ENCODE data around the gene ETV4.

ETV4 gene

DNA sequence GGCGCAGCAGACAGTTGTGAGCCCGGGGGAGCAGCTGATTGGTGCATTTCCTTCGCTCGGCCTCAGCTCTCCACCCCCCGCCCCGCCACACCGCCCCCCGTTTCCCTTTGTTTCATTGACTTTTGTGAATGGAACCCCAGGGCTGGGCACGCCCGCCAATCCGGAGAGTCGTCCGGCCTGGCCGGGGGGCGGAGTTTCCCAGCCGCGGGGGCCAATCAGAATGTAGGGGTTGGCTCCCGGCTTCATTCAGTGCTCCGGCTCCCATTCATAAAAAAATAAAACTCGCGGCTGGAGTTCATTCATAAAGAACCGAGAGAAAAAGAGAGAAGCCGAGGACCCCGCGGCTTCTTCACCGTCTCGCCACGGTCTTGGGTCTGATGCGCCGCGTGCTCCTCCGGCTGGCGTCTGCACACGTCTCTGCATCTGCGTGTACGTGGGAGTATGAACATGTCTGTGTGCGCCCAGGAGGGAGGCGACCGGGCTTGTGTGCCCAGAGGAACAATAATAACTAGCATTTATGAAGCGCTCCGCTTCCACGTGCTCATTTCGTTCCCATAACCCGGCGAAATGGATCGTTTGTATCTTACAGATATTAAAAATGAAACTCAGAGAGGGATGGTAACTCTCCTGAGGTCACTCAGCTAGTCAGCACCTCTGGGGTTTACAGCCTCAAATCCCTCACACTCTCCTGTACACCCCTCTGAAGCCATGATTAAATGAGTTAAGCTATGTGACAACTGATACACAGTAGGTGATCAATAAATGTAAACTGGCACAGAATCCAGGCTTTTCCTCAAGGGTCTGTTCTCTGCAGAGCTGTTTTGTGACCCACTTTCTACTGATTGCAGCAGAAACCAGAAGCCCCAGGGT, at the start of gene ETV4:
ETV4 (minus strand) TSS at position 22 of the 870 bp plus-strand sequence. CDS start 723 bp downstream, outside the sequence.
- DNase-seq (ENCODE audit: low read depth): peak; percentile 75
- H3K4me3 ChIP-seq (ENCODE audit: low read depth, low read length): peak within 1 kb of the TSS; percentile 66

GRCh38 chr17:43595466-43595865, 49.3 kb upstream of the ETV4 start:
- DNase-seq (ENCODE audit: low read depth): no peak
- H3K4me3 ChIP-seq (ENCODE audit: low read depth, low read length): no peak overlapping the region

DNA sequence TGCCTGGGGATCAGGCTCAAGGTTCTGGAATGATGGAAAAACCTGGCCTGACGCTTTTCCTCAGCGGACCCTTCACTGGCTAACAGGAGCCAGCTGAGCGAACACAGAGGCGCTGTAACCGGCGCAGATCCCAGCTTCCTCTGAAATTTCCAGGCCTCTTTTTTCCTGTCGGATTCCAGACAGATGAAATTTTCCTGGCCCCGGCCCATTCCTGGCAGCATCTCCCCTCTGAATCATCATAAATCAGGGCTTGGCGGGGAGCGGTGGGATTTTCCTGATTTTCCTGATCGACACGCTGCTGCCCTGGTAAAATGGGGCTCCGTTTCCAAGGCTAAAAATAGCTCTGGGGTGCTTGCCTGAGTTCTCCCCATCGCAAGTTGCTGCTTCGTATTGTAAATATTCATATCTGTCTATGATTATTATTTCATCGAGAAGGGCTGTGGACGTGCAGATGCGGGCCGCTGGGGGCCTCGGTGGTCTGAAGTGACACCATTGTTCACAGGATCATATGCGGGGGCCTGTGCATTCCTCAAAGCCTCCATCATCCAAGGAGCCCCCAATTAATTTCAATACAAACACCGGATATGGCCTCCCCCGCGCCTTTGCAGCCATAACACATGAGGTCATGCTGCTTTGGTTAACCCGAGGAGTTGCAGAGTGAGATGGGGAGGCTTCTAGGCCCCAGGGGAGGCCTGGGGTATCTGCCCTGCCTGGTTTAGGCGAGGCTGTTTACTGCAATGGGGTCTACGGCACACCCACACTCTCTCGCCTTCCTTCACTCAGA, 45.8 kb upstream of the ETV4 start:
- H3K4me3 ChIP-seq (ENCODE audit: low read depth, low read length): no peak overlapping the region
- peak; percentile 81 for DNase-seq (ENCODE audit: low read depth)

DNA sequence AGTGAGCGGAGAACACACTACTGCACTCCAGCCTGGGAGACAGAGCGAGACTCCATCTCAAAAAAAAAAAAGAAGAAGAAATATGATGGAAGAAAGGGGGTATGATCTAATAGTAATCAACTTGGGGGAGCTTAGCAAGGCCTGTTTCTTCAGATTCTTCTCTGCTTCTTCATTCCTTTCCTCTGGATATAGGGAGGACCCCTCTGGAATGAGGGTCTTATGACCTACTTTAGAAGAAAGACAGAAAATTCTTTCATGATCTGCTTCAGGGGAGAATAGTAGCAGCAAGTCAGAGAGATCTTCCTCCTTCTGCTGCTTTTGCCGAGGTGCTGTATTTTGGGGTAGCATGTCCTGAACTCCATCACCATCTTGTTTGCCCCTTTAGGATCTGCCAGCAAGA, 44.9 kb upstream of the ETV4 start:
- no peak for DNase-seq (ENCODE audit: low read depth)
- H3K4me3 ChIP-seq (ENCODE audit: low read depth, low read length): no peak overlapping the region

DNA sequence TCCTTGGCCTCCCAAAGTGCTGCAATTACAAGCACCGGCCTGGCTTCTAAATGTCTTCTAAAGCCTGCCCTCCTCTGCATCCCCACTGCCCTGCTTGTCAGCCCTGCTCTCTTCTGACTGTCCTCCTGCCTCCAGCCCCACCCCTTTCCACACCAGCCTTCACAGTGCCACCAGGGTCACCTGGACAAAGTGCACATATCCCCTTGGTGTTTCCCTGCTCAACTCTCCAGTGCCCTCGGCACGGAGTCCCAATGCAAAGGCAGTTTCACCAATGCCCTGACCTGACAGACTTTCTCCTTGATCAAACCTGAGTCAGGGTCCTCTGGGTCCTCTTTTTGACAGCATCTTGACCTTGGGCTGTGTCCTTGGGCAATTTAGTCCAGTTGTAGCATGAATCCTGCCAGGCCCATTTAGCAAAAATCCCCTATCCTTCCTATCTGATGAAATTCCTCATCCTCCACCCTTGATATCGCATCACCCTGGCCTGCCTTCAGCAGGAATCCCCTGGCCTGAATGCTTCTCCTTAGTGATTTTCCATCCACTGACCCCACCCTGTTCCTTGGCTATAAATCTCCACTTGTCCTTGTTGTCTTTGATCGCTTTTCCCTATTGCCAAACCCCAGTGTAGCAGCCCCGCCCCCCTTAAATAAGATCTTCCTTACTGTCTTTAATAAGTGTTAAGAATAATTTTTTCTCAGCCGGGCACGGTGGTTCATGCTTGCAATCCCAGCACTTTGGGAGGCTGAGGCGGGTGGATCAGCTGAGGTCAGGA, 42.7 kb upstream of the ETV4 start:
- DNase-seq (ENCODE audit: low read depth): no peak
- no peak overlapping the region for H3K4me3 ChIP-seq (ENCODE audit: low read depth, low read length)

GRCh38 chr17:43588121-43588520, 42.0 kb upstream of the ETV4 start:
- no peak overlapping the region for H3K4me3 ChIP-seq (ENCODE audit: low read depth, low read length)
- DNase-seq (ENCODE audit: low read depth): no peak

GRCh38 chr17:43587647-43588046, 41.5 kb upstream of the ETV4 start:
- no peak for DNase-seq (ENCODE audit: low read depth)
- H3K4me3 ChIP-seq (ENCODE audit: low read depth, low read length): no peak overlapping the region

- no peak for DNase-seq (ENCODE audit: low read depth)
- no peak overlapping the region for H3K4me3 ChIP-seq (ENCODE audit: low read depth, low read length)
These were observed 38.5 kb upstream of the ETV4 start for GRCh38 chr17:43584666-43585102.

DNA sequence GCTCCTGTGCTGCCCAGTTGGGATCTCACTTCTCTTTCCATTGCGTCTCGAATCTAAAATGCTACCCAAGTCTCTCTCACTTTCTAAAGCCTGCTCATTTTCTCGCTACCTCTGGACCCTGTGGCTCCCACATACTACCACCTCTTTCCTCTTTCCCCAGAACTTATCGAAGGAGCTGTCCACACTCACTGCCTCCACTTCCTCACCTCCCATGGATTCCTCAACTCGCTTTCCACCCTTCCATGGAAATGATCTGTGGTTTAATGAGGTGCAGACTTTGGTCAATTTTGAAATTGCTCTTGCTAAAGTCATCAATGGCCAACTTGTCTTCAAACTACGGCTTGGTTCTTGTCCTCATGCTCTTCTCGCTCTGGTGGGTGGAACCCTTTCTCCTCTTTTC, 37.2 kb upstream of the ETV4 start:
- H3K4me3 ChIP-seq (ENCODE audit: low read depth, low read length): no peak overlapping the region
- no peak for DNase-seq (ENCODE audit: low read depth)

DNA sequence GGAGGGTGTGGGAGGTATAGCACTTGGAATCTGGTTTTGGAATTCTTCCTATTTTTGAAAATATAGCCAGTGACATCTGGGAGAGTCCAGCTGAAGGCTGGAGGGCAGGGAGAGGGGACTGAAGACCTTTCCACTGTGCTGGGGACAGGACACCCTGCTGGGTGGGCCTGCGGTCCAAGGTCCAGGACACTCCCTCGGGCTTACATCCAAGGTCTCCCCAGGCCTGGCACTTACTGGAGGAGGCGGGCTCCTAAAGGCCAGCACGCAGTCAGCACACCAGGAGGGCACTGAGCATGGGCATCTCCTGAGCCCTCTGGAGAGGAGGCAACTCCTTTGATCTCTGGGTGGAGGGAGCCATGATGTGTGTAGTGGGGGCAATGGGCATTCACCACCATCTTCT, 35.5 kb upstream of the ETV4 start:
- DNase-seq (ENCODE audit: low read depth): no peak
- no peak overlapping the region for H3K4me3 ChIP-seq (ENCODE audit: low read depth, low read length)

DNA sequence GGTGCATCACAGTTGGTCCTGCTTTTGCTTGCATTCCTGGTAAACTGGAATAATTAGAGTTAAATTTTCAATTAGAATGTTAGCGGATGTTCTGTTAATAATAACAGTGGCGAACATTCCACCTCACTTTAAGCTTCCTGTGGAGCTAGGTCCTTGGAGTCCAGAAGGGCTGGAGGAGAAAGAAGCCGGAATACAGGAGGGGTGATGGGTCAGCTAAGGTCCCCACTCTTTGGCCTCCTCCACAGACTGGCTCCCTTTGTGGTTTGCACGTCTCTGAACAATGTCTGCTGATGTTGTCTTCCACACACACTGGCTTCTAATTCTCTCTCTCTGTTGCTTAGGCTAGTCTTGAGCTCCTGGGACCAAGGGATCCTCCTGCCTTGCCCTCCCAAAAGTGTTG, 35.0 kb upstream of the ETV4 start:
- H3K4me3 ChIP-seq (ENCODE audit: low read depth, low read length): no peak overlapping the region
- DNase-seq (ENCODE audit: low read depth): no peak

DNA sequence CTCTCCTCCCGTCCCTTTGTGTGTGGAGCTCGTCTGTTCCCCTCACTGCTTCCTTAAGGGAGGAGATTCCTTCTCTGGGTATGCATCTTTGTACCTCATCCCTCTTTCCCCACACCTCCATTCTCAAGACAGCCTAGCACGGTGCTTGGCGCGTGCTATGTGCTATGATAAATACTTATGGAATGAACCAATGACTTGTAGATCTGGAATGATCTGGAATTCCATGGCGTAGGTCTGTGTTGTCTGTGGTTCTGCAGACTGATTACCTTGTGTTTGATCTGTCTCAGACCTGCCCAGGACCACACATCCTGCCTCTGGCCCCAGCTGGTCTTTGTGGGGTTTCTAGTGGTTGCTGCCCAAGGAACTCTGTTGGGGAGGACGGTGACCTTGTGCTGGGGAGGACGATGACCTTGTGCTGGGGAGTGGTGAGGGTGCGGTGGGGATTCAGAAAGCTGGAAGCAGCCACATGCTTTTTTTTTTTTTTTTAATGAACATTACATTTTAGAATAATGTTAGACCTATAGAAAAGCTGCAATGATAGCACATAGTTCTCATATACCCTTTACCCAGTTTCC, 33.5 kb upstream of the ETV4 start:
- no peak for DNase-seq (ENCODE audit: low read depth)

GRCh38 chr17:43578699-43579565, 32.8 kb upstream of the ETV4 start:
- DNase-seq (ENCODE audit: low read depth): no peak
- H3K4me3 ChIP-seq (ENCODE audit: low read depth, low read length): no peak overlapping the region

More for the DNA sequence above, 33.5 kb upstream of the ETV4 start:
- H3K4me3 ChIP-seq (ENCODE audit: low read depth, low read length): no peak overlapping the region

GRCh38 chr17:43578404-43578698, 32.2 kb upstream of the ETV4 start:
- no peak for DNase-seq (ENCODE audit: low read depth)
- no peak overlapping the region for H3K4me3 ChIP-seq (ENCODE audit: low read depth, low read length)

DNA sequence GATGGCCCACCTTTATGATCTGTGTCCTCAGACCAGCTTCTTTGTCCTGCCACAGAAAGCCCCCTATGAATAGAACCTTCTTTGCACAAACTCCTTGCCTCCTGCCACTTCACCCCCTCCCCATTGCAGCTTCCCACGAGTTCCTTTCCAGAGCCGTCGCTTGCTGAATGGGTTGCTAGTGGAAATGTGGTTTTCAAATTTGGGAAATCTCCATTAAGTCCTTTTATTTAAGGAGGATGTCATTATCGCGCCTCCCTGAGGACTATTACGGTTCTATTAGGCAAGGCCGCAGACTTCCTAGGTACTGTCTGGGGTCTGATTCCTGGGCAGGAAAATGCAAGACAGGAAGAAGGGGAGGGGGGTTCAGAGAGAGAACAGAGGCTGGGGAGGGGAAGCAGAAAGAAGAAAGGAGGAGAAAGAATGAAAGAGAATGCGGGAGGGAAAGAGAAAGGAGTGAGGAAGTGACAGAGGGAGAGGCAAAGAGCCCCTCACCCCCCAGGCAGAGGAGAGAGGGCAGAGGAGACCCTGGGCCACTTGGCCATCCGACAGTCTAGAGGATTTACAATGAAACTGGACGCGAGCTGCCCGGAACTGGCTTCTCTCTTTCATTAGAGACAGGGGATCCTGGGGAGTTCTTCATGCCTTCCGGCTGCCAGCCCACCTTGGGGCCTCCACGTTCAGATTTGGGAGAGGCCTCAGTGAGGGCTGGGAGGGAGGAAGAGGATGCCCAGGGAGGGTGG, 31.7 kb upstream of the ETV4 start:
- no peak overlapping the region for H3K4me3 ChIP-seq (ENCODE audit: low read depth, low read length)
- no peak for DNase-seq (ENCODE audit: low read depth)

DNA sequence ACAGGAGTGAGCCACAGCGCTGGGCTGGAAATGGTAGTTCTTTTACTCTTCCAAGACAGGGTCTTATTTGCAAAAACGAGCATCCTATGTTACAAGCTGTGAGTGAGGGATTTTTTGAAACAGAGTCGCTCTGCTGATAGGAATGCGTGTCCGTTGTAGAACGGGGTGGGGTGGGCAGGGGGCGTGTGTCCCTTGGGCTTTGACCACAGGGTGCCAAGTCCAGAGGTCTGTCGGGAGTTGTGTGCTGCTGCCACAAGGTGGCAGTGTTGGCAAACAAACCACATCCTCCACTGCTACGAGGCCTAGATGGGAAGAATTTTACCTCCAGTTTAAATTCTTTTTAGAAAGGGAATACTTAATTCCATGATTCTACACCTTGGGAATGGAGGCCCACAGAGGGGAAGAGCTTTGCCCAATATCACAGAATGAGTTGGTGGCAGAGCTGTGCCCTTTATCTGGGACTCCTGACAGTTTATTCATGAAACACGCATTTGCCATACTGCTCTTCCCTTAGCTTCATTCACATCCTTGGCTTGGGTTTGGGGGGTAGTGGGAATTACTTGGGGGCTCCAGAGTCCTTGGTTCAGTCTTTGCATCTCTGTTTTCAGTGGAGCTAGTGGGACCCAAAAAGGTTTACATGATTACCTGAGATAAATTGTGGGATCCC, 30.6 kb upstream of the ETV4 start:
- DNase-seq (ENCODE audit: low read depth): no peak
- no peak overlapping the region for H3K4me3 ChIP-seq (ENCODE audit: low read depth, low read length)

- H3K4me3 ChIP-seq (ENCODE audit: low read depth, low read length): no peak overlapping the region
- DNase-seq (ENCODE audit: low read depth): no peak
These were observed 28.9 kb upstream of the ETV4 start for GRCh38 chr17:43574896-43575525.
